Posterior cingulate gyrus (tissue), 11 donors: ENCODE measurements around the gene ROBO1.
A peak's percentile ranks its signal among the peaks of the same experiment; 100 is the strongest.
"Not testable (repeated sequence)": the region's sequence is repeated elsewhere in the genome, so short reads cannot be mapped to it uniquely, and the experiment has no call there.

ENCODE experiments used
- DNase-seq, 10 donors: peaks; one replicate each; pipeline versions ENCODE4 v3.0.0 to v3.0.0-alpha.2; 2020 to 2021; ENCODE audit warnings: mixed read lengths in 3 of 10
- intact Hi-C: fragments of 100-400 bp; cut with DNase I; formaldehyde crosslinking; loops from one replicate; pipeline ENCODE4 v1.15.1; 2023

Gene ROBO1

GRCh38 chr3:79200456-79200855 is 567.3 kb downstream of the ROBO1 start:
- DNase-seq: no peak
- intact Hi-C loops: no loop called here

GRCh38 chr3:79199966-79200365 is 567.8 kb downstream of the ROBO1 start:
- no peak for DNase-seq
- intact Hi-C loops: no loop called here

GRCh38 chr3:79187426-79187825 is 580.4 kb downstream of the ROBO1 start:
- DNase-seq: no peak
- intact Hi-C loops: no loop called here

GRCh38 chr3:79184251-79184650 is 583.5 kb downstream of the ROBO1 start:
- intact Hi-C loops: no loop called here
- DNase-seq: no peak

GRCh38 chr3:79183496-79183895 is 584.3 kb downstream of the ROBO1 start:
- intact Hi-C loops: no loop called here
- DNase-seq: no peak

GRCh38 chr3:79178471-79179180 is 589.2 kb downstream of the ROBO1 start:
- intact Hi-C loops: no loop called here
- DNase-seq: no peak

- no peak for DNase-seq
- intact Hi-C loops: no loop called here
These were observed 591.9 kb downstream of the ROBO1 start for GRCh38 chr3:79175870-79176269.

- peak in 3 of 10 donors; percentile 71 to 77 (median 72) for DNase-seq
- intact Hi-C loops: not testable (repeated sequence)
These were observed 594.5 kb downstream of the ROBO1 start for GRCh38 chr3:79173259-79173658.

- intact Hi-C loops: no loop called here
- DNase-seq: no peak
These were observed 595.6 kb downstream of the ROBO1 start for GRCh38 chr3:79172241-79172640.

GRCh38 chr3:79170021-79170420 is 597.8 kb downstream of the ROBO1 start:
- intact Hi-C loops: no loop called here
- no peak for DNase-seq

- DNase-seq: no peak
These were observed 600.0 kb downstream of the ROBO1 start for GRCh38 chr3:79167651-79168416.

GRCh38 chr3:79162653-79163052 is 605.1 kb downstream of the ROBO1 start:
- DNase-seq: no peak
- intact Hi-C loops: no loop called here

More at GRCh38 chr3:79167651-79168416, 600.0 kb downstream of the ROBO1 start:
- intact Hi-C loops: no loop called here

- DNase-seq: no peak
These were observed 605.9 kb downstream of the ROBO1 start for GRCh38 chr3:79161941-79162340.

GRCh38 chr3:79160421-79160820 is 607.4 kb downstream of the ROBO1 start:
- intact Hi-C loops: no loop called here
- DNase-seq: no peak

More at GRCh38 chr3:79161941-79162340, 605.9 kb downstream of the ROBO1 start:
- intact Hi-C loops: no loop called here

GRCh38 chr3:79159736-79160135 is 608.1 kb downstream of the ROBO1 start:
- DNase-seq: no peak
- intact Hi-C loops: no loop called here

- DNase-seq: no peak
- intact Hi-C loops: no loop called here
These were observed 610.6 kb downstream of the ROBO1 start for GRCh38 chr3:79157191-79157590.

- intact Hi-C loops: no loop called here
- no peak for DNase-seq
These were observed 612.9 kb downstream of the ROBO1 start for GRCh38 chr3:79154865-79155264.

- DNase-seq: no peak
- intact Hi-C loops: no loop called here
These were observed 619.0 kb downstream of the ROBO1 start for GRCh38 chr3:79148786-79149185.

- intact Hi-C loops: no loop called here
- no peak for DNase-seq
These were observed 621.8 kb downstream of the ROBO1 start for GRCh38 chr3:79146024-79146423.

GRCh38 chr3:79140708-79141107 is 627.1 kb downstream of the ROBO1 start:
- intact Hi-C loops: no loop called here
- no peak for DNase-seq

GRCh38 chr3:79139395-79140068 is 628.3 kb downstream of the ROBO1 start:
- intact Hi-C loops: no loop called here
- no peak for DNase-seq
